SU-DHL-6 (cell line): ENCODE measurements around the gene SOX6.

ENCODE experiments used
- H2AFZ ChIP-seq: fragments of 200-600 bp; sonication (generic); 2 replicates; pipeline ENCODE4 v1.6.1; 2014; ENCODE audit warnings: low read depth, mild to moderate bottlenecking, moderate library complexity, mixed read lengths, antibody characterized with exemption, low read length; ENCODE audit not compliant: severe bottlenecking
- H3F3A ChIP-seq: fragments of 200-600 bp; shearing (Covaris generic); 2 replicates; pipeline ENCODE4 v1.6.0; 2016; ENCODE audit warnings: antibody characterized with exemption, mild to moderate bottlenecking; ENCODE audit not compliant: insufficient read depth
- H3K27ac ChIP-seq: fragments of 200-600 bp; sonication (generic); 2 replicates; pipeline ENCODE4 v1.5.1; 2016; ENCODE audit warnings: low read depth, mild to moderate bottlenecking, low read length, moderate library complexity, mixed read lengths
- H3K27me3 ChIP-seq: fragments of 200-600 bp; sonication (generic), shearing (Covaris generic); 2 replicates; pipeline ENCODE4 v1.6.0; 2014; ENCODE audit warnings: mild to moderate bottlenecking, low read length
- H3K36me3 ChIP-seq: fragments of 200-600 bp; sonication (generic); 2 replicates; pipeline ENCODE4 v1.6.1; 2014; ENCODE audit warnings: mild to moderate bottlenecking, low read length, mixed read lengths
- H3K4me2 ChIP-seq: fragments of 300-600, 200-600 bp; shearing (Covaris generic), sonication (generic); 2 replicates; pipeline ENCODE4 v1.6.0; 2014; ENCODE audit warnings: low read length, low read depth, mild to moderate bottlenecking; ENCODE audit not compliant: poor library complexity, severe bottlenecking
- H3K4me3 ChIP-seq: fragments of 200-600 bp; sonication (generic); 2 replicates; pipeline ENCODE4 v1.5.1; 2014; ENCODE audit warnings: antibody characterized with exemption, low read length, mild to moderate bottlenecking, mixed read lengths; ENCODE audit not compliant: insufficient read depth, poor library complexity, severe bottlenecking
- H3K79me2 ChIP-seq: fragments of 200-600 bp; sonication (generic); 2 replicates; pipeline ENCODE4 v1.6.1; 2014; ENCODE audit warnings: mild to moderate bottlenecking, low read length, moderate library complexity; ENCODE audit not compliant: insufficient read depth
- H3K9ac ChIP-seq: fragments of 200-600 bp; sonication (generic); 2 replicates; pipeline ENCODE4 v1.7.0; 2014; ENCODE audit warnings: mild to moderate bottlenecking, low read length
- H3K9me2 ChIP-seq: fragments of 200-600 bp; sonication (generic); replicated peaks from 2 replicates; pipeline ENCODE4 v1.6.1; 2014; ENCODE audit warnings: low read length; ENCODE audit not compliant: insufficient read depth
- H3K9me3 ChIP-seq: fragments of 200-600 bp; sonication (generic); 2 replicates; pipeline ENCODE4 v1.6.1; 2014; ENCODE audit warnings: low read length, mixed read lengths; ENCODE audit not compliant: insufficient read depth
- H4K20me1 ChIP-seq: fragments of 200-600 bp; sonication (generic); 2 replicates; pipeline ENCODE4 v1.6.1; 2014; ENCODE audit warnings: low read depth, mild to moderate bottlenecking, antibody characterized with exemption, low read length, moderate library complexity, mixed read lengths
- CTCF ChIP-seq: fragments of 200-600 bp; sonication (generic); IDR thresholded peaks from one replicate; pipeline ENCODE4 v1.5.1; 2017; ENCODE audit warnings: antibody characterized with exemption, mild to moderate bottlenecking, low read length, moderate library complexity; ENCODE audit not compliant: insufficient read depth, poor library complexity, severe bottlenecking
- EZH2phosphoT487 ChIP-seq: fragments of 200-600 bp; sonication (generic), shearing (Covaris generic); conservative IDR thresholded peaks from 2 replicates; pipeline ENCODE4 v1.6.1; 2018; ENCODE audit warnings: mild to moderate bottlenecking, antibody characterized with exemption, low read length, moderate library complexity, mixed read lengths

Gene SOX6

GRCh38 chr11:16278273-16278672 lies 78.1 kb downstream of the SOX6 start:
- Histone ChIP-seq H3K4me3 (no peak overlapping the region), H3K4me2 (no peak overlapping the region), H3K9me2 (no peaks in the 10 kb centered on the region), H3K9ac (no peak overlapping the region), H3K79me2 (no peaks in the 10 kb centered on the region), H3K27me3 (no peaks in the 10 kb centered on the region), H3K9me3 (no peaks in the 10 kb centered on the region), H3K27ac (no peak overlapping the region), H3K36me3 (no peaks in the 10 kb centered on the region), H2AFZ (no peak overlapping the region), H3F3A (no peaks in the 10 kb centered on the region), H4K20me1 (no peaks in the 10 kb centered on the region)
- no peak for TF ChIP-seq CTCF
- TF ChIP-seq EZH2phosphoT487 = no peak

- H3K9me2 ChIP-seq = no peaks in the 10 kb centered on the region
- no peak overlapping the region for H3K4me2 ChIP-seq
- H4K20me1 ChIP-seq = no peaks in the 10 kb centered on the region
- H3F3A ChIP-seq = no peaks in the 10 kb centered on the region
- no peak overlapping the region for H3K27ac ChIP-seq
- no peak overlapping the region for H3K9ac ChIP-seq
- TF ChIP-seq EZH2phosphoT487 (no peak), CTCF (no peak)
- H3K4me3 ChIP-seq = no peak overlapping the region
- H3K36me3 ChIP-seq = no peaks in the 10 kb centered on the region
- H3K9me3 ChIP-seq = no peaks in the 10 kb centered on the region
- H2AFZ ChIP-seq = no peak overlapping the region
- no peaks in the 10 kb centered on the region for H3K27me3 ChIP-seq
- H3K79me2 ChIP-seq = no peaks in the 10 kb centered on the region
Observed at GRCh38 chr11:16276251-16276650, 80.1 kb downstream of the SOX6 start.

- Histone ChIP-seq H3K79me2 (no peaks in the 10 kb centered on the region), H4K20me1 (no peaks in the 10 kb centered on the region), H3K4me2 (no peak overlapping the region), H3K9me2 (no peaks in the 10 kb centered on the region), H3F3A (no peaks in the 10 kb centered on the region), H2AFZ (no peak overlapping the region), H3K36me3 (no peaks in the 10 kb centered on the region), H3K9me3 (no peaks in the 10 kb centered on the region), H3K4me3 (no peak overlapping the region), H3K27ac (no peak overlapping the region), H3K9ac (no peak overlapping the region), H3K27me3 (no peaks in the 10 kb centered on the region)
- TF ChIP-seq CTCF = no peak
- no peak for TF ChIP-seq EZH2phosphoT487
Observed at GRCh38 chr11:16271258-16271657, 85.1 kb downstream of the SOX6 start.
